Fibroblast of skin of abdomen (primary cell): ENCODE results near the gene GSG1L.
"Not testable (repeated sequence)": the region's sequence is repeated elsewhere in the genome, so short reads cannot be mapped to it uniquely, and the experiment has no call there.

Experiments used
- DNase-seq: peaks from one replicate; pipeline ENCODE4 v3.0.0-alpha.2; 2013

The GSG1L gene

GRCh38 chr16:27945233-27945973 is 118.1 kb downstream of the GSG1L start:
- DNase-seq, result no peak

DNA sequence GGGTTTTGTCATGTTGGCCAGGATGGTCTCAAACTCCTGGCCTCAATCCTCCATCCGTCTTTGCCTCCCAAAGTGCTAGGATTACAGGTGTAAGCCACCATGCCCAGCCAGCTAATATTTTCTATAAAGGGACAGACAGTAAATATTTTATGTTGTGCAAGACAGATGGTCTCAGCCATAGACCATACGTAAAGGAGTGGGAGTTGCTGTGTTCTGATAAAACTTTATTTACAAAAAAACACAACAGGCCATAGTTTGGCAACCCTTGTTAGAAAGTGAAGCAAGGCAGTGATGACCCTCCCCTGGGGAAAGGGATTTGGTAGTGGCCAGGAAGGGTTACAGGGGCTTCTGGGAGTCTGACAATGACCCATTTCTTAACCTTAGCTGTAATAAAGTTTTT is 119.7 kb downstream of the GSG1L start:
- no peak for DNase-seq

GRCh38 chr16:27942071-27942470 is 121.4 kb downstream of the GSG1L start:
- DNase-seq, result not testable (repeated sequence)

GRCh38 chr16:27935076-27935475 is 128.4 kb downstream of the GSG1L start:
- DNase-seq, result no peak

DNA sequence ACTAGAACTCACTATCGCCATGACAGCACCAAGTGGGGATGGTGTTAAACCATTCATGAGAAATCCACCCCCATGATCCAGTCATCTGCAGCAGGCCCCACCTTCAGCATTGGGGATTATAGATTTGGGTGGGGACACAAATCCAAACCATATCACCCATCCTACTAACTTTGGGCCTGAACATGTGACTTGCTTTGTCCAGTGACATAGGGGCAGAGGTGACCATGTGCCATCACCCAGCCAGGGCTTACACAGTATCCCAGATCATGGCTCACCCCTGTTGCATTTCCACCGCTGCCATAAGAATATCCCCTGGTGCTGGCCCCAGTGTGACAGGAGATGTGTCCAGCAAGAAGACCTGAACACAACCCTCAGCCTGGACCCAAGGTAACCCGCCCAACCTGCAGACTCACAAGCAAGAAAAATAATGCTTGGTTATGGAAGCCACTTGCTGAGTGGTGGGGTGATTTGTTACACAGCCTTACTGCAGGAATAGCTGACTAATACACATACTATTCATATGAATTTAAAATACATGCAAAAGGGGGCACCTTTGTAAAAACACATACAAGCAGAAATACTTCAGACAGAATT is 130.9 kb downstream of the GSG1L start:
- no peak for DNase-seq

- no peak for DNase-seq
Observed at GRCh38 chr16:27929818-27930217, 133.7 kb downstream of the GSG1L start.

- no peak for DNase-seq
Observed at GRCh38 chr16:27928542-27928941, 135.0 kb downstream of the GSG1L start.

DNA sequence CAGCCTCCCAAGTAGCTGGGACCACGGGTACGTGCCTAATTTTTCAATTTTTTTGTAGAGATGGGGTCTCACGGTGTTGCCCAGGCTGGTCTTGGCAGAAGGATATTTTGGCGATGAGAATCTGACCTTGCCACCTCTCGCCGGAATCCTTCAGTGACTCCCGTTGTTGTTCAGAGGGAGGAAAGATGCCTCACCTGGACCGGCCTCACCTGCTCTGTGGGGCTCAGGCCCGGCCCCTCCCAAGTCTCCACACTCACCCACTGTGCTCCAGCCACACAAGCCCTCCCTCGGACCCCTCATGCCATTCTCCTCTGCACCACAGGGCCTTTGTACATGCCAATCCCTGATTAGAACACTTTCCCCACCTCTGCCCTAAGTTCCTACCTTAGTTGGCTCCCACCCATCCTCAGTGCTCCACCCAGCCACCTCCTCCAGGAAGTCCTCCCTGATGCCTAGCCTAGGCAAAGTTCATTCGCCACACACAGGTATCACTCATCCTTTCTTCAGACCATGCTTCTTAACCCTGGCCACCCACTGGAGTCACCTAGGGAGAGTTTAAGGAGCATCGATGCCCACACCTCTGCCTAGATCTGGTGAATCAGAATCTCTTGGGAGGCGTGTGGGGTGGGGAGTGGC is 136.1 kb downstream of the GSG1L start:
- no peak for DNase-seq

GRCh38 chr16:27925612-27926011 is 137.9 kb downstream of the GSG1L start:
- DNase-seq, result no peak

GRCh38 chr16:27924411-27925118 is 138.9 kb downstream of the GSG1L start:
- DNase-seq, result no peak

- no peak for DNase-seq
Observed at GRCh38 chr16:27923751-27924150, 139.8 kb downstream of the GSG1L start.

GRCh38 chr16:27922433-27922832 is 141.1 kb downstream of the GSG1L start:
- DNase-seq, result no peak

DNA sequence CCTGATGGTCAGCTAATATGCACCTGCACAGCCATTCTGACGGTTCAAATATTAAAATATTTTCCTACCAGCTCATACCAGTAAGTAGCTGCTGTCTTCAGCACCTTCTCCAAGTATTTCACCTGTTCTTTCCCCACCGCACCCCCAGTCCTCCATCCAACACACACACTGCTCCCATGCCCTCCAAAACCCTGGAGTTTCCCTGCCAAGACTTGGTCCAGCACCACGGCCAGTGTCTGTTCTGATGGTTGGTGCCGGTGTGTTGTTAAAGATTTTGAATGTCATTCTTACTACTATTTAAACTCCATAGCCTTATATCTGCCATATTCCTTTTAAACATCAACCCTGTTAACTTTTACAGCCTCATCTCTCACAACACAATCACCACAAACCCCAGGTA is 142.4 kb downstream of the GSG1L start:
- DNase-seq, result no peak

DNA sequence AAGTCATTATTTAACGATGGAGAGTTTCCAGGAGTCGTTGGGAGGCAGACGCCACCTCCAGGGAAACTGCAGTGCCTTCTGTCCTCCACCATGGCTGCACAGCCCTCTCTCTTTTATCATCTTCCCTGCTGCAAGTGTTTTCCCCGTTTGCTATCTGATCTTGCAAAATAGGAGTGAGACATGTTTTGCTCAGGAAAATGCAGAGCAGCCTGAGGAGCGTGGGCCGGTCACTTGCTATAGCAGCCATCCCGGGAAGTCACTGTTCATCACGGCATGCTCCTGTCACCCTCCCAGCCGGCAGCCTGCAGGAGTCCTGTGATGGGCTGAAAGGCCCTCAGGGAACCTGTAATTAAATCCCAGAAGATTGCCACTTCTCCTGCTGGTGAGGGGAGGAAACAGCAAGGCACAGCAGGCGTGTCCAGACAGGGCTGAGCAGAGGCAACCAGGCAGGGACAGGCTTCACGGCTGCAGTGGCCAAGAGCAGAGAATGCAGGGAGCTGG is 143.1 kb downstream of the GSG1L start:
- DNase-seq, result no peak

DNA sequence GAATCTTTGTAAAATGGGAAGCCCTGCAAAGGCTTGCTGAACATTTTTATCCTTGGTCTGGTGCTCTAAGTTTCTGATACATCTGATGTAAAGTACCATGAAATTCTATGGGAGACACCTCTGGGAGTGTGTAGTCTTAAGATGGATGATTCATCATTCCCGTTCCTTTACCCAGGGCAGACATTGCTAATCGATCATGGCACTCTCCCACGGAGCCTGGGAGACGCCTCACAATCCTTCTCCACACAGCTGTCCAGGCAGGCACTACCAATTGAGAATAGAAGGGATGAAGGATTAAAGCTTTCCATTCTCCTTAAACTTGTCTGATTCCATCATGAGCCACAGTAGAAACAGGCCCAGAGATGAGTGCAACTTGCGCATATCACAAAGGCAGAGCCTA is 144.8 kb downstream of the GSG1L start:
- DNase-seq, result no peak

DNA sequence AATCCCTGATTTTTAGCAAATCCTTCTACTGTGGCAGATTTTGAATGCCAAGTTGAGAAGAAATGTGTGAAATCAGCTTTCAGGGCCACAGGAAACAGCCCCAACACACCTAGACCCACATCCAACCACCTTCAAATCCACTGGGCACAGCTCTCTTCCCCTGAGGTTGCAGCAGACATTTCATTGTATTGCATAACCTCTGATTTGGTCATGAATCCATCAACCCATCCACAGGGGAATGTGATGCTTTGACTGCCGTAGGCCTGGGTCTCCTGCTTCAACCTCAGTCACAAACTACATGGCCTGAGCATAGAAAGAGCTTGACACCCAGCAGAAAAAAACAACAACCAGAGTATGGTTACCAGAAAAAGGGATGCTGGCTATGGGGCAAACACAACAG is 145.6 kb downstream of the GSG1L start:
- no peak for DNase-seq

GRCh38 chr16:27911486-27911885 is 152.0 kb downstream of the GSG1L start:
- no peak for DNase-seq

- no peak for DNase-seq
Observed at GRCh38 chr16:27907457-27907972, 156.0 kb downstream of the GSG1L start.

- DNase-seq, result no peak
Observed at GRCh38 chr16:27906883-27907282, 156.6 kb downstream of the GSG1L start.

- no peak for DNase-seq
Observed at GRCh38 chr16:27903046-27903655, 160.4 kb downstream of the GSG1L start.

- no peak for DNase-seq
Observed at GRCh38 chr16:27902551-27902950, 161.0 kb downstream of the GSG1L start.

DNA sequence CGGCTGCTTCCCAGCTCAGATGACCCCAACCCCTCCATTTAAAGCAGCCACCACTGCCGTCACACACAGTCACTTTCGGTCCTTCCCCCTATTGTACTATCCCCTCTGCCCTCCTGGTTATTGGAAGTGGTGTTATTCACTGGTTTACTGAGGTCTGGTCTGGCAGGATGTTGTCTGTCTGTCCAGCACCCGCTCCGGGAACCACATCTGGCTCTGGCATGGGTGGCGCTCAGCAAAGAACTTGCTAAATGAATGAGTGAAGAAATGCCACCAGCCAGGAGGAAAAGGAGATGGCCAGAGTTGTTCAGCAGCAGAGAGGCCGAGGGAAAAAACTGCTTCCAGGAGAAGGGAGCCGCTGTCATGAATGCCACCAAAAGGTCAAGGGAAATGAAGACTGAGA is 161.6 kb downstream of the GSG1L start:
- no peak for DNase-seq

DNA sequence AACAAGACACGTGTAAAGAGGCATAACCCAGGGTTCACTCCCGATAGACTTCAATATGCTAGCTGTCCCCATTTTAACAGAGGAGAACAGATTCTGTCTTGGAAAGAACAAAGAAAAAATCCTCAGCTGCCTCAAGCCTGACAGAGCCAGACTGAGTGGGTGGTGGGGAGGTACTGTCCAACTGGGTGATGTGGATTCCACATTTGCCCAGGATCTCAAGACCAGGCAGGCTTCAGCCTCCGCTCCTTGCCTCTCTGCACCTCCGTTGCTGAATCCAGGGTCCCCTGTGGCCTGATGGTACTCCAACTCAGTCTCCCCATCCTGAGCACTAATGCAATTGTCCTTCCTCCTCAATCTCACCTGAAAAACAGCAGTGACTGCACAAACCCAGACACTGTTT is 163.8 kb downstream of the GSG1L start:
- no peak for DNase-seq
